Peyer's patch (tissue), 4 donors: ENCODE data around the gene HSD11B2.

Experiments
- CTCF ChIP-seq, 6 experiments: fragments of 450-650 bp in 4 of 6; fragments of 200-600 bp in 2 of 6; sonication (generic) in 1 of 6; IDR thresholded peaks; one replicate each; pipeline ENCODE4 v1.5.1; 2017 to 2019; ENCODE audit warnings: antibody characterized with exemption in 6 of 6, mild to moderate bottlenecking in 3 of 6, moderate library complexity in 1 of 6
- POLR2A ChIP-seq, 2 donors: fragments of 450-650 bp; IDR thresholded peaks; one replicate each; pipeline ENCODE4 v1.5.1; 2017; ENCODE audit warnings: antibody characterized with exemption in 2 of 2, mild to moderate bottlenecking in 2 of 2, moderate library complexity in 2 of 2

- TF ChIP-seq CTCF (IDR thresholded peaks at IDR 0.05) (no peak), POLR2A (IDR thresholded peaks at IDR 0.05) (no peak)
Observed at GRCh38 chr16:67463691-67464090, 32.8 kb downstream of the HSD11B2 start.
